ENCODE results near the gene TSC2.

TSC2 gene

DNA sequence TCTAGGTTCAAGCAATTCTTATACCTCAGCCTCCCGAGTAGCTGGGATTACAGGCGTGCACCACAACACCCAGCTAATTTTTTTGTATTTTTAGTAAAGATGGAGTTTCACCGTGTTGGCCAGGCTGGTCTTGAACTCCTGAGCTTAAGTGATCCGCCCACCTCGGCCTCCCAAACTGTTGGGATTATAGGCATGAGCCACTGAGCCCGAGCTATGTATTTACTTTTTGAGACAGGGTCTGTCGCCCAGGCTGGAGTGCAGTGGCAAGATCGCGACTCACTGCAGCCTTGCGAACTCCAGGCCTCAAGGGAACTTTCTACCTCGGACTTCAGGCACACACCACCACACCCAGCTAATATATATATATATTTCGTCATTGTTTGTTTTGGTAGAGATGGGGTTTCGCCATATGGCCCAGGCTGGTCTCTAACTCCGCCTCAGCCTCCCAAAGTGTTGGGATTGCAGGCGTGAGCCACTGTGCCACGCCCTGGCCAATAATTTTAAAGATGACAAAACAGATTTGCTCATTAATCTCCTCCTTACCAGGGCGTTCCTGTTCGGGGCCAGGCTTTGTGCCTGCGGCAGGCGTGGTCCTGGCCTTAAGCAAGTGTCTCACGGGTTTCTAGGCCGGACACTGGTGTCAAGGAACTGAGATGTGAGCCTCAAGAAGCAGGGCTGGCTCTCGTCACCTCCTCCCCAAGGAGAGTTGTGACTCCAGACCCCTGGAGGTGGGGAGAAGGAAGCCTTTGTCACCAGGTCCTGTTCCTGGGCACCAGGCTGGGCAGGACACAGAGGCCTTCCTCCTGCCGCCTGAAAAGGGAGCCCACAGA, 32.5 kb upstream of the TSC2 start:
- no peak overlapping the region for H3K4me3 ChIP-seq (ENCODE audit: low read length)
- no peak for DNase-seq (ENCODE audit: low read depth)
- TF ChIP-seq, protein P1, sequence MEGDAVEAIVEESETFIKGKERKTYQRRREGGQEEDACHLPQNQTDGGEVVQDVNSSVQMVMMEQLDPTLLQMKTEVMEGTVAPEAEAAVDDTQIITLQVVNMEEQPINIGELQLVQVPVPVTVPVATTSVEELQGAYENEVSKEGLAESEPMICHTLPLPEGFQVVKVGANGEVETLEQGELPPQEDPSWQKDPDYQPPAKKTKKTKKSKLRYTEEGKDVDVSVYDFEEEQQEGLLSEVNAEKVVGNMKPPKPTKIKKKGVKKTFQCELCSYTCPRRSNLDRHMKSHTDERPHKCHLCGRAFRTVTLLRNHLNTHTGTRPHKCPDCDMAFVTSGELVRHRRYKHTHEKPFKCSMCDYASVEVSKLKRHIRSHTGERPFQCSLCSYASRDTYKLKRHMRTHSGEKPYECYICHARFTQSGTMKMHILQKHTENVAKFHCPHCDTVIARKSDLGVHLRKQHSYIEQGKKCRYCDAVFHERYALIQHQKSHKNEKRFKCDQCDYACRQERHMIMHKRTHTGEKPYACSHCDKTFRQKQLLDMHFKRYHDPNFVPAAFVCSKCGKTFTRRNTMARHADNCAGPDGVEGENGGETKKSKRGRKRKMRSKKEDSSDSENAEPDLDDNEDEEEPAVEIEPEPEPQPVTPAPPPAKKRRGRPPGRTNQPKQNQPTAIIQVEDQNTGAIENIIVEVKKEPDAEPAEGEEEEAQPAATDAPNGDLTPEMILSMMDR (conservative IDR thresholded peaks at IDR 0.05; ENCODE audit: low read depth, low read length) = no peak

DNA sequence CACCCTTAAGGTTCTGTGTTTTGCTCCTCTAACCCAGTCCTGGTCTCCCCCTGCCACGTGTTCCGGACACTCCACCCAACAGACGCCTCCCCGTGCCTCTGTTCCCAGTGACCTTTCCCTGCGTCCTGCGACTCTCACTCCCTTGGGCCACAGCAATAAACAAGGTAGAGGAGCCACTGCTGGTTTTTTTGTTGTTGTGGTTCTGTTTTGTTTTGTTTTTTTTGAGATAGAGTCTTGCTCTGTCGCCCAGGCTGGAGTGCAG, 31.9 kb upstream of the TSC2 start:
- no peak overlapping the region for H3K4me3 ChIP-seq (ENCODE audit: low read length)
- no peak for DNase-seq (ENCODE audit: low read depth)
- TF ChIP-seq, protein P1 (conservative IDR thresholded peaks at IDR 0.05; ENCODE audit: low read depth, low read length) = no peak

DNA sequence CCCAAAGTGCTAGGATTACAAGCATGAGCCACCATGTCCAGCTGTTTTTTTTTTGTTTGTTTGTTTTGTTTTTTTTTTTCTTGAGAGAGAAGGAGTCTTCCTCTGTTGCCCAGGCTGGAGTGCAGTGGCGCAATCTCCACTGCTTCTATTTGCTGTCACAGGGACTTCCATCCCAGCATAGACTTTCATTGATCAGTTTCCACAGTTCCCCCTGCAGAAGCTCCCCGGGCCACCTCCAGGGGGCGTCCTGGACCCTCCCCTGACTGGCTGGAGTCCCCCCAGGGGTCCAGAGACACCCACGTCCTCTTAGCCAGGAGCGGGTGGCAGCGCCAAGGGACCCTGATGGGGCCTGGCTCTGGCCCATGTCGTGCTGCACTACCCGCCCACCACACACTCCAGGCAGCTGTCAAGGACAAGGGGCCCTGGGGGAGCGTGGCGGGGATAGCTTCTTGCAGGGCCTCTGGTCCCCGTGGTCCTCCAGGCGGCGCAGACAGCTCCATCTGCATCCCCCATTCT, 31.3 kb upstream of the TSC2 start:
- TF ChIP-seq, protein P1 (conservative IDR thresholded peaks at IDR 0.05; ENCODE audit: low read depth, low read length) = peak; percentile 59
- DNase-seq (ENCODE audit: low read depth) = no peak
- H3K4me3 ChIP-seq (ENCODE audit: low read length) = no peak overlapping the region

DNA sequence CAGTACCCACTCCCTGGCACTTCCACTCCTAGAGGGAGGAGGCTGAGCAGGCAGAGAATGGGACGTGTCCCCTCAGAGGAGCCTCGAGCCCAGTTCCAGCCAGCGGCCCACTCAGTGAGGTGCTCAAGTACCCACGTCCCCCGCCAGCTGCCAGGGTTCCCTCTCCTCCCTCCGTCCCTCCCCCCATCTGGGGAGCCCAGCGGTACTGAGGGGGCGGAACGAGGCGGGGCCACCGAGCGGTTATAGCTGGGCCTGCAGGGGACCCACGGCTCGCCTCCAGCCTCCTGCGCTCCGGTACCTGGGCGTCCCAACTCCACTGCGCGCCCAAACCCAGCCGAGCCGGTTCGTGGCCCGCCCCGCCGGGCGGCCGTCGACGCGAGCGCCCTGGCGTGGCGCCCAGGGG, 28.3 kb upstream of the TSC2 start, which contains the start of gene NPW:
Gene NPW, plus strand, starts transcription at position 268 of the 403 bp plus-strand sequence.
- TF ChIP-seq, protein P1 (conservative IDR thresholded peaks at IDR 0.05; ENCODE audit: low read depth, low read length) = no peak
- DNase-seq (ENCODE audit: low read depth) = no peak
- peak within 1 kb of the TSS; percentile 20 for H3K4me3 ChIP-seq (ENCODE audit: low read length)

DNA sequence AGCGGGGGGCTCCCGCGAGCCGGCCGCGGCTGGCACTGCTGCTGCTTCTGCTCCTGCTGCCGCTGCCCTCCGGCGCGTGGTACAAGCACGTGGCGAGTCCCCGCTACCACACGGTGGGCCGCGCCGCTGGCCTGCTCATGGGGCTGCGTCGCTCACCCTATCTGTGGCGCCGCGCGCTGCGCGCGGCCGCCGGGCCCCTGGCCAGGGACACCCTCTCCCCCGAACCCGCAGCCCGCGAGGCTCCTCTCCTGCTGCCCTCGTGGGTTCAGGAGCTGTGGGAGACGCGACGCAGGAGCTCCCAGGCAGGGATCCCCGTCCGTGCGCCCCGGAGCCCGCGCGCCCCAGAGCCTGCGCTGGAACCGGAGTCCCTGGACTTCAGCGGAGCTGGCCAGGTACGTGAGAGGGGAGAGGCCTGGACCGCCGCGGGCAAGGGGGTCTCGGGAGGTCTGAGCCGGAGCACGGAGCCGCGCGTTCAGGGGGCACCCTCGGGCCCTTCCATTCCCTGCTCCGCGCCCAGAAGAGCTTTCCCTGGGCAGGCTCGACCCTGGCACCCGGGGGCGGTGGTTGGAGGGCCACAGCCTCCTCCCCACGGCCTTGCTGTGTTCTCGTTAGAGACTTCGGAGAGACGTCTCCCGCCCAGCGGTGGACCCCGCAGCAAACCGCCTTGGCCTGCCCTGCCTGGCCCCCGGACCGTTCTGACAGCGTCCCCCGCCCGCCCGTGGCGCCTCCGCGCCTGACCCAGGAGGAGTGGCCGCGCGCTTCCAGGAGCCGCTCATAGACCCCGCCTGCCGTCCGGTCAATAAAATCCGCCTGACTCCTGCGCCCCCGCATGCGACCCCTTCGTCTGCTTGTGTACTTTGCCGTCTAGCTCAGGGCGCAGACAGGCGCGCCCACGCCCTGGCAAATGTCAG, 27.6 kb upstream of the TSC2 start:
- peak overlapping the region; percentile 20 for H3K4me3 ChIP-seq (ENCODE audit: low read length)
- no peak for DNase-seq (ENCODE audit: low read depth)
- TF ChIP-seq, protein P1 (conservative IDR thresholded peaks at IDR 0.05; ENCODE audit: low read depth, low read length) = no peak

DNA sequence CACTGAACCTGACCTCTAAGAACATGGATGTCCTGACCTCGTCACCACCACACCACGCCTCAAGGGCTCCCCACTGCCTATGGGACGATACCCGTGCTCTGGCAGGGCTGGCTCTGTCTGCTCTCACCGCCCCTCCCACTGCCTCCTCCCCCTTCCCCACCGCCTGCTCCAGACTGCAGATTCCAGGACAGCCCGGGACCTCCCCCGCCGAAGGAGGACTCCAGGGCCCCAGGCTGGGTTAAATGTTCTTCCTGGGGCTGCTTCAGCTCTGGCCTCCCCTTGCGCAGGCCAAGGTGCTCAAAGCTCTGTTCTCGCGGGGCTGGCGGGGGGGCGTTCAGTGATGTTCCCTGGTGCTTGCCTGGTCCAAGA, 25.1 kb upstream of the TSC2 start:
- H3K4me3 ChIP-seq (ENCODE audit: low read length) = peak overlapping the region; percentile 32
- no peak for DNase-seq (ENCODE audit: low read depth)
- TF ChIP-seq, protein P1 (conservative IDR thresholded peaks at IDR 0.05; ENCODE audit: low read depth, low read length) = no peak

Measured in retinal pigment epithelial cell (primary cell).